Measurements from ENCODE around the gene C4B.
"Not testable (repeated sequence)": the region's sequence is repeated elsewhere in the genome, so short reads cannot be mapped to it uniquely, and the experiment has no call there.

GRCh38 chr6:32008037-32008436 is 6.6 kb upstream of the C4B start:
- not testable (repeated sequence) for TF ChIP-seq POLR2AphosphoS5 (IDR thresholded peaks at IDR 0.05; ENCODE audit: low read depth, low read length); CTCF (IDR thresholded peaks at IDR 0.05); SIN3A (IDR thresholded peaks at IDR 0.05; ENCODE audit: borderline replicate concordance, insufficient read depth, low read depth, low read length); TCF7L2 (IDR thresholded peaks at IDR 0.05; ENCODE audit: low read depth, low read length)
